ENCODE measurements around the gene EPS15. TPM values are rescaled to one million over a fixed set of nuclear protein-coding genes. Genes with fewer than 3 reads are reported as not detected.

Gene EPS15
- total and polyA plus RNA-seq, 10 of the 15 experiments (the other 5 are each of a cell fraction or from before 2014, with no cell fraction given), result 24.7 to 87.8 (median 56.3) TPM

- RAD21 ChIA-PET (ENCODE audit: unreplicated experiment), result no interaction called here
- no peak for FAIRE-seq
- no TSS peak for BruUV-seq (replicated peaks)
- ATAC-seq, result no peak
- no peaks in the 10 kb centered on the region for H4K20me1 ChIP-seq (ENCODE audit: control insufficient read depth, insufficient read depth)
- H3K27me3 ChIP-seq (replicated peaks in 1 of 2; ENCODE audit: control insufficient read depth in 2 of 2, insufficient read depth in 2 of 2, low read length in 1 of 2), result no peaks in the 10 kb centered on the region
- no peak for DNase-seq (ENCODE audit: low read depth, low spot score)
- no peaks in the 10 kb centered on the region for H3K79me2 ChIP-seq (ENCODE audit: control insufficient read depth, insufficient read depth, low read length)
- SMC1A ChIA-PET (ENCODE audit: uncharacterized antibody, unreplicated experiment), result interaction anchor here (1.3 kb wide), 1 partner anchor 200 kb away, joined by 6 read pairs; no protein-coding TSS in a partner anchor
- intact Hi-C loops (cut with micrococcal nuclease; ENCODE audit: unreplicated experiment) (loop anchor here (2.0 kb wide), 1 partner anchor 34 kb away; no protein-coding TSS in a partner anchor), in situ Hi-C loops (cut with MboI) (no loop called here)
- peak overlapping the region; percentile 74 for H3K27ac ChIP-seq (ENCODE audit: control insufficient read depth, insufficient read depth)
- peaks cover 42% of the 10 kb centered on the region for H3K4me1 ChIP-seq (ENCODE audit: control insufficient read depth, insufficient read depth, low read length)
- POLR2A ChIA-PET, result no interaction called here
- no peaks in the 10 kb centered on the region for H3K9me3 ChIP-seq (replicated peaks; ENCODE audit: control insufficient read depth, insufficient read depth, low read length)
- peak overlapping the region; percentile 92 for H3K4me2 ChIP-seq (ENCODE audit: control insufficient read depth, insufficient read depth)
- no peak overlapping the region for H3K9ac ChIP-seq (ENCODE audit: control insufficient read depth, insufficient read depth, low read length)
- H3K4me3 ChIP-seq, result no peak overlapping the region
- CTCF ChIA-PET, result interaction anchor here (5.8 kb wide), 1 partner anchor 200 kb away, joined by 45 read pairs; no protein-coding TSS in a partner anchor
- no peak overlapping the region; the same call in 1 of the 2 replicates for H2AFZ ChIP-seq (ENCODE audit: control insufficient read depth, low read depth, low read length)
- no peaks in the 10 kb centered on the region for H3K36me3 ChIP-seq (ENCODE audit: control insufficient read depth in 2 of 2, insufficient read depth in 2 of 2, low read length in 1 of 2)
- WGBS (ENCODE audit: insufficient coverage, insufficient replicate concordance, low lambda C conversion rate, missing lambda C conversion rate), result 89% methylated on average over 7 of the region's 7 CpGs
- no peak for TF ChIP-seq BCL3 (IDR thresholded peaks at IDR 0.05; ENCODE audit: borderline replicate concordance, insufficient read depth, low read depth, low read length, poor library complexity, severe bottlenecking)
- no peak for TF ChIP-seq SMAD1 (IDR thresholded peaks at IDR 0.05; ENCODE audit: low read depth, partially characterized antibody)
- no peak for TF ChIP-seq SUPT20H (IDR thresholded peaks at IDR 0.05; ENCODE audit: borderline replicate concordance, control insufficient read depth, low read depth, low read length)
- TF ChIP-seq SKIL (IDR thresholded peaks at IDR 0.05; ENCODE audit: low read depth, poor library complexity, severe bottlenecking), result no peak
- TF ChIP-seq FOS (IDR thresholded peaks at IDR 0.05; ENCODE audit: borderline replicate concordance, extremely low read depth, insufficient read length), result no peak
- TF ChIP-seq CEBPB (IDR thresholded peaks at IDR 0.05; ENCODE audit: borderline replicate concordance in 1 of 2, low read depth in 2 of 2, low read length in 2 of 2), result no peak
- no peak for TF ChIP-seq SPI1 (IDR thresholded peaks at IDR 0.05; ENCODE audit: borderline replicate concordance, insufficient read depth, low read depth, low read length)
- TF ChIP-seq NKRF (conservative IDR thresholded peaks at IDR 0.05), result no peak
- TF ChIP-seq ATF3 (IDR thresholded peaks at IDR 0.05; ENCODE audit: borderline replicate concordance, extremely low read depth, low read depth, low read length), result no peak
- TF ChIP-seq PML (IDR thresholded peaks at IDR 0.05; ENCODE audit: low read length), result no peak
- no peak for TF ChIP-seq MTA2 (IDR thresholded peaks at IDR 0.05; ENCODE audit: low read depth)
- no peak for TF ChIP-seq ZNF24 (IDR thresholded peaks at IDR 0.05)
- no peak for TF ChIP-seq SUZ12 (IDR thresholded peaks at IDR 0.05; ENCODE audit: unreplicated experiment)
- no peak for TF ChIP-seq ZNF274 (IDR thresholded peaks at IDR 0.05; ENCODE audit: insufficient read depth, insufficient read length)
- TF ChIP-seq SREBF1 (IDR thresholded peaks at IDR 0.05; ENCODE audit: low read length), result no peak
- no peak for TF ChIP-seq SP1 (IDR thresholded peaks at IDR 0.05; ENCODE audit: low read depth, low read length)
- no peak for TF ChIP-seq POLR2AphosphoS2 (IDR thresholded peaks at IDR 0.05; ENCODE audit: low read depth, low read length)
- TF ChIP-seq EZH2 (IDR thresholded peaks at IDR 0.05; ENCODE audit: borderline replicate concordance, control insufficient read depth, low read depth, low read length), result no peak
Measured at GRCh38 chr1:51568231-51568935, 49.3 kb upstream of the EPS15 start.
